Esophagus (tissue), 2 donors: ENCODE measurements around the gene KCNN3. TPM values are rescaled to one million over a fixed set of nuclear protein-coding genes. Genes with fewer than 3 reads are reported as not detected.

ENCODE experiments used
- H3K27ac ChIP-seq, 2 donors: one replicate each; pipeline ENCODE4 v1.5.1; 2013; ENCODE audit warnings: low read depth in 2 of 2, mild to moderate bottlenecking in 2 of 2, inconsistent platforms in 1 of 2, low read length in 1 of 2, moderate library complexity in 1 of 2
- H3K27me3 ChIP-seq, 2 donors: one replicate each; pipeline ENCODE4 v1.6.1; 2013; ENCODE audit warnings: low read length in 2 of 2, control low read depth in 1 of 2, mild to moderate bottlenecking in 1 of 2; ENCODE audit not compliant: insufficient read depth in 2 of 2, control insufficient read depth in 1 of 2
- H3K36me3 ChIP-seq, 2 donors: one replicate each; pipeline ENCODE4 v1.6.1; 2013; ENCODE audit warnings: low read length in 1 of 2; ENCODE audit not compliant: control insufficient read depth in 2 of 2, insufficient read depth in 2 of 2
- H3K4me1 ChIP-seq, 2 donors: one replicate each; pipeline ENCODE4 v1.6.1; 2013; ENCODE audit warnings: low read length in 1 of 2; ENCODE audit not compliant: control insufficient read depth in 2 of 2, insufficient read depth in 2 of 2
- H3K4me3 ChIP-seq, 2 donors: one replicate each; pipeline ENCODE4 v1.5.1; 2013; ENCODE audit warnings: low read length in 2 of 2, mild to moderate bottlenecking in 2 of 2, low read depth in 1 of 2, moderate library complexity in 1 of 2
- H3K9me3 ChIP-seq, 2 donors: one replicate each; pipeline ENCODE4 v1.6.1; 2013; ENCODE audit warnings: mild to moderate bottlenecking in 2 of 2, low read depth in 1 of 2, low read length in 1 of 2, moderate library complexity in 1 of 2; ENCODE audit not compliant: control insufficient read depth in 2 of 2, insufficient read depth in 1 of 2
- WGBS, 2 donors: extraction: QIAGEN DNeasy Blood & Tissue Kit; methylation state at CpG; one replicate each; pipeline ENCODE4 v1.1.7; 2013; 5-methylcytosine and 5-hydroxymethylcytosine counted together
- polyA plus RNA-seq, 2 donors: library from polyadenylated mRNA; stranded (reverse); fragments of 200-250 nt; gene quantifications; one replicate each; pipeline ENCODE4 v1.2.3, GENCODE V29; 2013
- donor health status: healthy with polysubstance abuse.
- donor health status: Bipolar disorder and iron deficiency.

The KCNN3 gene
- polyA plus RNA-seq, 2 donors = 0.12 to 0.14 TPM

- 92 to 95% methylated on average over 11 of the region's 11 CpGs for WGBS, 2 donors
- H3K27me3 ChIP-seq = no peaks in the 10 kb centered on the region
Measured at GRCh38 chr1:154713005-154713404, 157.1 kb downstream of the KCNN3 start.

GRCh38 chr1:154712166-154712810 lies 157.8 kb downstream of the KCNN3 start:
- 48 to 68% methylated on average over 11 of the region's 11 CpGs for WGBS, 2 donors
- Histone ChIP-seq H3K4me1 (peaks cover 0 to 3% of the 10 kb centered on the region in 2 donors), H3K36me3 (no peaks in the 10 kb centered on the region), H3K27me3 (no peaks in the 10 kb centered on the region), H3K9me3 (peaks cover 0 to 2% of the 10 kb centered on the region in 2 donors), H3K4me3 (no peak overlapping the region), H3K27ac (no peak overlapping the region)

More at GRCh38 chr1:154713005-154713404, 157.1 kb downstream of the KCNN3 start:
- Histone ChIP-seq H3K4me1 (peaks cover 0 to 3% of the 10 kb centered on the region in 2 donors), H3K4me3 (no peak overlapping the region), H3K27ac (no peak overlapping the region), H3K9me3 (no peaks in the 10 kb centered on the region), H3K36me3 (no peaks in the 10 kb centered on the region)

- WGBS, 2 donors = 60 to 85% methylated on average over 1 of the region's 1 CpG
- H3K9me3 ChIP-seq = peaks cover 0 to 2% of the 10 kb centered on the region in 2 donors
- H3K27ac ChIP-seq = no peak overlapping the region
- H3K27me3 ChIP-seq = no peaks in the 10 kb centered on the region
- H3K36me3 ChIP-seq = no peaks in the 10 kb centered on the region
- no peak overlapping the region for H3K4me3 ChIP-seq
- peaks cover 0 to 3% of the 10 kb centered on the region in 2 donors for H3K4me1 ChIP-seq
Measured at GRCh38 chr1:154711416-154711815, 158.7 kb downstream of the KCNN3 start.

GRCh38 chr1:154710106-154710505 lies 160.0 kb downstream of the KCNN3 start:
- H3K4me3 ChIP-seq = no peak overlapping the region
- 67 to 71% methylated on average over 6 of the region's 6 CpGs for WGBS, 2 donors
- H3K36me3 ChIP-seq = no peaks in the 10 kb centered on the region
- peaks cover 0 to 2% of the 10 kb centered on the region in 2 donors for H3K9me3 ChIP-seq
- H3K4me1 ChIP-seq = peaks cover 0 to 3% of the 10 kb centered on the region in 2 donors
- H3K27me3 ChIP-seq = no peaks in the 10 kb centered on the region
- H3K27ac ChIP-seq = no peak overlapping the region

GRCh38 chr1:154707901-154708463 lies 162.1 kb downstream of the KCNN3 start:
- Histone ChIP-seq H3K9me3 (peaks cover 0 to 2% of the 10 kb centered on the region in 2 donors), H3K4me3 (no peak overlapping the region), H3K27ac (no peak overlapping the region), H3K4me1 (no peaks in the 10 kb centered on the region), H3K27me3 (no peaks in the 10 kb centered on the region), H3K36me3 (no peaks in the 10 kb centered on the region)
- 83 to 90% methylated on average over 17 of the region's 17 CpGs for WGBS, 2 donors

GRCh38 chr1:154706851-154707250 lies 163.2 kb downstream of the KCNN3 start:
- Histone ChIP-seq H3K9me3 (peaks cover 0 to 2% of the 10 kb centered on the region in 2 donors), H3K36me3 (no peaks in the 10 kb centered on the region), H3K27me3 (no peaks in the 10 kb centered on the region), H3K4me3 (no peak overlapping the region), H3K27ac (no peak overlapping the region), H3K4me1 (no peaks in the 10 kb centered on the region)
- WGBS, 2 donors = 80 to 82% methylated on average over 1 of the region's 1 CpG

GRCh38 chr1:154705544-154705943 lies 164.5 kb downstream of the KCNN3 start:
- WGBS, 2 donors = 95 to 96% methylated on average over 2 of the region's 2 CpGs
- no peak overlapping the region for H3K4me3 ChIP-seq
- no peak overlapping the region for H3K27ac ChIP-seq
- no peaks in the 10 kb centered on the region for H3K4me1 ChIP-seq
- H3K9me3 ChIP-seq = peaks cover 0 to 2% of the 10 kb centered on the region in 2 donors
- H3K27me3 ChIP-seq = no peaks in the 10 kb centered on the region
- H3K36me3 ChIP-seq = no peaks in the 10 kb centered on the region

GRCh38 chr1:154703170-154703569 lies 166.9 kb downstream of the KCNN3 start:
- no peak overlapping the region for H3K4me3 ChIP-seq
- no peaks in the 10 kb centered on the region for H3K27me3 ChIP-seq
- H3K36me3 ChIP-seq = no peaks in the 10 kb centered on the region
- H3K27ac ChIP-seq = no peak overlapping the region
- WGBS, 2 donors = 20 to 25% methylated on average over 5 of the region's 5 CpGs
- peaks cover 0 to 2% of the 10 kb centered on the region in 2 donors for H3K9me3 ChIP-seq
- H3K4me1 ChIP-seq = no peaks in the 10 kb centered on the region

GRCh38 chr1:154698320-154699096 lies 171.6 kb downstream of the KCNN3 start:
- no peaks in the 10 kb centered on the region for H3K27me3 ChIP-seq
- 78 to 83% methylated on average over 4 of the region's 4 CpGs for WGBS, 2 donors
- H3K36me3 ChIP-seq = no peaks in the 10 kb centered on the region
- no peak overlapping the region for H3K4me3 ChIP-seq
- no peak overlapping the region for H3K27ac ChIP-seq
- H3K9me3 ChIP-seq = no peaks in the 10 kb centered on the region
- no peaks in the 10 kb centered on the region for H3K4me1 ChIP-seq
